Raji (cell line): ENCODE data around the gene GEMIN8.
A peak's percentile ranks its signal among the peaks of the same experiment; 100 is the strongest.

Source experiments
- POLR2A ChIP-seq: IDR thresholded peaks from 2 replicates; pipeline ENCODE4 v1.6.1; 2011; ENCODE audit warnings: low read depth, low read length, control low read depth; ENCODE audit not compliant: insufficient read depth

GEMIN8 gene, protein sequence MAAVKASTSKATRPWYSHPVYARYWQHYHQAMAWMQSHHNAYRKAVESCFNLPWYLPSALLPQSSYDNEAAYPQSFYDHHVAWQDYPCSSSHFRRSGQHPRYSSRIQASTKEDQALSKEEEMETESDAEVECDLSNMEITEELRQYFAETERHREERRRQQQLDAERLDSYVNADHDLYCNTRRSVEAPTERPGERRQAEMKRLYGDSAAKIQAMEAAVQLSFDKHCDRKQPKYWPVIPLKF

DNA sequence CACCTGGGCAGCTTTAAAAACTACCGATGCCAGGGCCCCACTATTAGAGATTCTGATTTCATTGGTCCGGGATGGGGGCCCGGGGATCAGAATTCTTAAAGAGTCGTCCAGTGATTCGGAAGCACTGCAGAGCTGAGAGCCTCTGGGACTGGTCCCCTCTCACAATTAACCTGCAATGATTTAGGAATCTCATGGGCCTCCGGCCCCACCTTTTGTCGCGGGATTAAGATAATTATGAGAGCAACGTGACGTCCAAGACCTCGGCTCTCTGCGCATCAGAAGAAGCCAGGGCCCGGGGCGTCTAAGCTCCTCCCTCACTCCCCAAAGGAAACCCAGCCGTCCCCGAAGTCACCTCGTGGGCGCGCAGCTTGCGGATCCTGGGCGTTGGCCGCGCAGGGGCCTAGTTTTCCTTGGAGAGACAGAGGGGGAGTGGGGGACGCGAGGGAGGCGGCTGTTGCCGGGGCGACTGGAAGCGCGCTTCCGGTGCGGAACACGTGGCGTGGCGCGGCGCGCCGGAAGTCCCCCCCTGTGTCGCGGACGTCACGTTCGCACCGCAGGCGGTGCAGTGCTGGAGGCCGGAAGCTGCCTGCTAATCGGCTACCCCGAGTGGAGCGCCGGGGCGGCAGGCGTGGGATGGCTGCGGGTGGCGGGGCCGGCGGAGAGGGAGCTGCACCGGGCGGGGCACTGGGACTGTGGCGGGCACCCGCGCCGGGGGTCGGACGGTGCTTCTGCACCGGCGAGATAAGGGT lies at the start of gene GEMIN8:
Gene GEMIN8 (minus strand): TSS at position 468 of the 749 bp plus-strand sequence. CDS start 8,414 bp downstream, outside the sequence.
- TF ChIP-seq POLR2A = peak; percentile 81

DNA sequence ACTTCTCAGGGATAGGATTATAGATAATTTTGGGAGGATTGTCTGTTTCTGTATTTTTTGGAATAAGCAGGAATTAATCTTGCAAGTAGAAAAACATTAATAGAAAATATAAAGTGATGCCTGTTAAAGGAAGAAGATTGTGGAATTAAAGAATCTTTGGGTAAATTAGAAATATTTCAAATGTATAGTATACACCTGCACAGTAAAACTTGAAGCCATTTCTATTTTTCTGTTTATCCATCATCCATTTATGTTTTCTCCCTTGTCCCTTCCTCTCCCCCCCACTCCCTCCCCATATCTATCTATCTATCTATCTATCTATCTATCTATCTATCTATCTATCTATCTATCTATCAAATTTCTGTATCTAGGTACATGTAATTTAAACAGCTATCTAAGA lies 46.9 kb upstream of the GEMIN8 start:
- TF ChIP-seq POLR2A = no peak

DNA sequence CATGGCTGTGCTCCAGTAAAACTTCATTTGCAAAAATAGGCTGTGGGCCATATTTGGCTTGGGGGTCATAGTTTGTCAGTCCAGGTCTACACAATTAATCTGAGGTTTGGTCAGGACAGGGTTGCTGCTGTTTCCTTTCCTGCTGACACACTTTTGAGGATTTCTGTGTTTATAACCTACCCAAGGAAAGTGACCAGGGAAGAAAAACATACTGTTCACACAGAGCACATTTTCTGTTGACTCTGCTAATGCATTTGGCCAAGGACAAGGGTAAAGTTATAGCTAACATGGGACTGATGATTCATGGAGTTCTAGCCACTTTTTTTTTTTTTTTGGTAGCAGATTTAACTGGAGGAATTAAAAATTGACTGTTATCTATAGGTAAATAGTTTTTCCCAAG lies 43.9 kb upstream of the GEMIN8 start:
- TF ChIP-seq POLR2A = no peak

DNA sequence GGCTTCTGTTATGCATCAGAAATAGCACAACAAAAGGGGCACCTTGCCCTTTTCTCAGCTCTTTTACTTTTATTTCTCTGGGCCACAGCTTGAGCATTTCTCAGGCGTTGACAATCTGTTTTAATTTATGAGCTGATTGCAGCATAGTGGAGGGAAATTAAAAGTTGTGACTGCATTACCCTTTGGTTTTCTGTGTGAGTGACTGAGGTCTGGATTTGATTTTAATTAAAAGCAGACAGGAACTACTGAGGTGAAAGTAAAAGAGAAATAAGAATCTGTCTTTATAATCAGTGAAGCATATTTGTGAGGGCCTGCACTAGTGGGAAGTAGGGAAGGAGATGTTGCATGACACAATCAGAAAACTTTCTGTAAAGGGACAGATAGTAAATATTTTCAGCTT lies 43.4 kb upstream of the GEMIN8 start:
- TF ChIP-seq POLR2A = no peak

DNA sequence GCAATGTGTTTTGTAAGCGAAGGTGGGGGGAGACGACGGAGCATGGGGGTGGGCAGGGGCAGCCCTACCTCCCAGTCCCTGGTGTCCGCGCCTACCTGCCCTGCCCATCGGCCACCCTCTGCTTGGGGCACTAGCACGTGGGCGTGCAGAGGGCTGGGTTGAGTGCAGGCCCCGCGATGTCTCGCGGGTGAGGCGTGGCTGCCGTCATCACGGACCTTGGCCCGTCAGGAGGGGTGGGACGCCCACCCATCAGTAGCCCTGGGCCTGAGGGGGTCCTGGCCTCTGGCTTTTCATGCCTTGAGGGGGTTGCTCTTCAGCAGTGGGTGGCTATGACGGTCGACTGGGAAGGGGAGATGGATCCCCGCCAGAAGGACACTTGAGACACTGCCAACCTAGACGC lies 36.1 kb upstream of the GEMIN8 start:
- no peak for TF ChIP-seq POLR2A

DNA sequence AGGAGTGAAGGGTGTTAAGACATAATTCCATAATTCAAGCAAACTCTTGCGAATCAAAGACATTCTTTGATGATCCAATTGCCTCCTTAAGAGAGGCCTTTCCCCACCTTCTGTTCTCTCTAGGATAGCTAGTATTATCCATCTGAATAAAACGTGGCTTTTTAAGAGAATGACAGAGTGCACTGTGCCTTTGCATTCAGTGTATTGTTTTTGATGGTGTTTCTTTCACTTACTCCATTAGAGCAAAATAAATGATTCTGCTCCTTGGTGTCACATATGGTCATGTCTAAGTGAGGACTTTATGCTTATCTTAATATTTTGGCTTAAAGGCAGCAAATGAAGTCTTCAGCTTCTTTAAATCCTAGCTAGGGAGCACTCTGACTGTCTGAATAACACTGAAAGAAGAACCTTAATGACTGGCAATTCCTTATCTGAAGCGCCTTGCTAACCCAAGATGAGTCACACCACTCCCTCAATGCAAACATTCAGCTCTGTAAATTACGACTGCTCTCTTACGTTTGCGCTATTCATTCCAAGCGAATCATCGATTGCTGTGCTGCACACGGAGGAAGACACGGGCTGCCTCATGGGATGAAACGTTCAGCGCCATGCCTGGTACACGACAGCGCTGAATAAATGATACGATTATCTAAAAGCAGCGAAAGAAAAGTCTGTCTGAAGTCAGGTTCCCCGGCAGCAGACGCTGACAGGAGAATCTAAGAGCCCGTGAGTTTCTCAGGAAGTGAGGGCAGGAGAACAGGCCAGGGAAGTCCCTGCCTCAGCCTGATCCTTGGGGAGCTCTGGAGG lies 35.1 kb upstream of the GEMIN8 start:
- TF ChIP-seq POLR2A = no peak

DNA sequence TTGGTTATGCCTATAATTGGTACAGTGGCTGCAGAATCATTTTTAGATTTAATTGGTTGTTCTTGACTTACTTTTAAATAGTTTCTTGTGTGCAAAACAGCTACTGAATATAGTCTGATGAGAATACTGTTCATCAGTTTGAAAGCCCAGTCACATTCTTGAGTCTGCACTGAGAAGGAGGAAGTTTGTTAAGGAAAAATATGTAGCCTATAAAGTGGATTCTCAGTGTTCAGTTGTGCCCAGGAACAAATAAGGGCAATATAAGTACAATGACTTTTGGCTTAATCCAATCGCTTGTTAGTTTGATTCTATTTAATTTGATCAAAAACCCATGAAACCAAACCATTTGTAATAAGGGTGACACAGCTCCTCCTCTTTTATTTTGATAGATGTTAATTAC lies 32.8 kb upstream of the GEMIN8 start:
- TF ChIP-seq POLR2A = no peak

DNA sequence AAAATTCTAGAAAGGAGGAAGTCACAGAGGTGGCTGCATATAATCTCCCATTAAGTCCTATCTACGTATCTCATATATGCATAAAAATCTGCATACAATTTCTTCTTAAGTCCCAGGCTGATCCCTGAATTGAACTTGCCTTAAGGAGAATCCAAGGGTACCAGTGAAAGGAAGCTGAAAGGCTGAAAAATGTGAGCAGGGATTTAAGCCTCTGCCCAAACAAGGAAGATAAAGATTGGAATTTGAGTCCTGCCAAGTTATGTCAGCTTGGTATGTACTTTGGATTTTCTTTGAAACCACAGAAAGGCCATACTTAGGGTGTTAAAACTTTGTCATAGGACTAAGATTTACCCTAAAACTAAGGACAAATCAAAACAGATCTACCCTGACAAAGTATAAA lies 26.5 kb upstream of the GEMIN8 start:
- no peak for TF ChIP-seq POLR2A

DNA sequence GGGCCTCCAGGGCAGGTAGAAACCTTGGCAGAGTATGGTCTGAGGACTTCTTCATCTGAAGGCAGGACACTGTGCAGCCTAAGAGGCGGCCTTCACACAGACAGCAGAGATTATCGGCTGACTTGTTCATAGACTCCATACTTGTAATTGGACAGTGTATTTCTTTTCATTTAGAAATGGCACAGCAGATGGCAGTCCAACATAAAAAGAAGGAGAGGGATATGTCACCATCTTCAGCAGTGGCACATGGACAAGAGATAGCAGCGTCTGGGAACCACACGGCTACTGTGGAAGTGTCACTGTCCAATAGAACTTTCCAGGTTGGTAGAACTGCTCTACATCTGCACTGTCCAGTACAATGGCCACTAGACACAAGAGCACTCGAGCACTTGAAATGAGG lies 21.7 kb upstream of the GEMIN8 start:
- no peak for TF ChIP-seq POLR2A

DNA sequence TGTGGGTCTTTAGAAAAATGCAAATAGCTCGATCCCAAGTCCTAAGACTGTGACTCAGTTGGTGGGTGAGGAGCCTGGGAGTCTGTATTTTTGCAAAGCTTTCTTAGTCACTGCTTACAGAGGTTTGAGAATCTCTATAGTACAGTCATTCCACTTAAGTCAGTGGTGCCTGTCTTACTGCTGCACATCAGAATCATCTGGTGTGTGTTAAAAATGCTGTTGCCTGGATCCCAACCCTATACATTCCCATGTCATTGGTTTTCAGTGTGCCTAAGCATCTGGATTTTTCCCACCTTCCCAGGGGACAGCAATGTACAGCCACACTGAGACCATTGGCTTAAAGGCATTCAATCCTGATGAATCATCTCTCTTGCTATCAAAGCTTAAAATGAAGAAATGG lies 21.0 kb upstream of the GEMIN8 start:
- TF ChIP-seq POLR2A = no peak

DNA sequence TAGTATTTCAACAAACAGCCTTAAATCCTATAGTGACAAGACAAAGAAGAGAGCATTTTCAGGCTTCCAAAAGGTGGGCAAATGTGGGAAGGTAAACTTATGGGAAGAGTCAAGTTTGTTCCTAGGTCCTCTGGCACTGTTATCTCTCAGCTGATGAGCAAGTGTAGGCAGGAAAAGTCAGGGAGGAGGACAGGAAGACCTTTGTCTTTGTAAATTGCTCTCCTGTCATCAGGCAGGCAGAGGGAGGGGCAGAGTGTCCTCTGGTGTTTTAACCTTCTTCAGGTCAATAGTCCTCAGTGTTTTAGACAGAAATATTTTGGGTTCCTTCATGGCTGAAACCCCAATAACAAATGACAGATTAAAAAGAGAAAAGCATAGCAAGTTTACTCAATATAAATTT lies 13.5 kb upstream of the GEMIN8 start:
- TF ChIP-seq POLR2A = no peak

DNA sequence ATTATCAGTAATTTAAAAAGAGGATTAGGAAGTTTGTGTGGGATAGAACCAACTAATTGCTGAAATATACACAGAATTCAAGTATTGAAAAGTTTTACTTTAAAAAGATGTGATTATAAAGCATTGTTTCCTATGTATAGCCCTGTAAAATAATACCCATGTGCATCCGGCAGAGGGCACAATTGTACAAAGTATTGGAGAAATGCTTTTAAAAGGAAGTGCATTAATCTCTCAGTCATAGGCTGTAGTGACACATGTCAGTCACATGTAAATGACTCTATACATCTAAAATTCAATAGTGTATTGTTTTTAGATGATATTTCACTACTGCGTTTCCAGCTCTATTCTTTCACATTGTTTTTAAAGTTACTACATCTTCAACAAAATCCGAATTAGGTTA lies 9.7 kb upstream of the GEMIN8 start:
- TF ChIP-seq POLR2A = no peak

DNA sequence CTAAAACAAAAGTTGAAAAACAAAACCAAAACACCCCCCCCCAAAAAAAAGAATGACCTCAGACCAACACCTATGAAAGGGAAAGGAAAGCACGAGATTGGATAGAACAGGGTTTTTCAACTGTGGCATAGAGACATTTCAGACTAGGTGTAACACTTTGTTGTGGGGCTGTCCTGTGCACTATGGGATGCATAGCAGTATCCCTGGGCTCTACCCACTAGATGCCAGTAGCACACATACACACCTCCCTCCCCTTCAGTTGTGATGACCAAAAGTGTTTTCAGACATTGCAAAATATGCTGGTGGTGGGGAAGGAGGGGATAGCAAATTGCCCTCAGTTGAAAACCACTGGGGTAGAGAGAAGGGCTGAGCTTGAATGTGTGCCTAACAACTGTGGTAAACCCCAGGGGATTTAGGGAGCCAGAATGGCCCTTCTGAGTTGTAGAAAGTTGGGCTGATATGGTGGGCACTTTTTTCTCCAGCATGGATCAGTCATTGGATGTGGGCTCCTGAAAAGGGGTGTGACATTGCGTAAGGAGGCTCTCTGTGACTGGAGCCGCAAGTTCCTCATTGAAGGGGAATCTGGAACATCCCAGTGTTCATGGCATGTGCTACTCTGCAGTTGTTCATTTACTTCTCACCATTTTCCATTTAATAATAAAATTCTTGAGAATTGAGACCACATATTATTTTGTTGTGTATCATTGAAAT lies 8.8 kb upstream of the GEMIN8 start:
- no peak for TF ChIP-seq POLR2A

DNA sequence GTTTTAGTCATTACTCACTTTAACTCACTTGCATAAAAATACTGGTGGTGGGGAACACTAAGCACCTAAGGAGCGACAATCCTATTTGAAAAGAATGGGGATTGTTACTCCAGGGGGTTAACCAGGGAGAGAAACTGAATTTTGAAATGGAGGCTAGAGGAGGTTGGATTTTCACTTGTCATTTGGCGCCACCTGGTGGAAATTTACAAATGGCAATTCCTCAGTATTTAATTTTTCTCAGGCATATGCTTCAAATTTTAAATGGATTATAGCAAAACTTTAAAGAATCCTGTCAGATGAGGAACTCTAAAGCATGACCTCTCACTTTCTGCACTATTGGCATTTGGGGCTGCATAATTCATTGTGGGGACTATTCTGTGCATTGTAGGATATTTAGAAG lies 2.7 kb upstream of the GEMIN8 start:
- no peak for TF ChIP-seq POLR2A

DNA sequence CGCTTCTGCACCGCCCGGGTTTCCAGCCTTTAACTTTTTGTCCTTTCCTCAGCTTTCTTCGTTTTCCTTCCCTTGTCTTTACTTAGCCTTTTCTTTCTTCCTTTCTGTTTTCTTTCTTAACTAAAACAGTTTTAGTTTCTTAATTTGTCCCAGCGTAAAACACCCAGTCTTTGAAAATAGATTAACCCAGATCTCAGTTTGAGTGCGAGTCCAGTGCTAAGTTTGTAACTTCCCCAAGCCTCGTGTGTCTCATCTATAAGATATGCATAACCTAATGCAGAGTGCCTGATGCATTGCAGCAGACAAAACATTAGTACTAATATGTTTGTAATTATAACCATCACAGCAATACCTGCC lies 460 bp upstream of the GEMIN8 start:
- no peak for TF ChIP-seq POLR2A
